Smooth muscle cell (in vitro differentiated cells): ENCODE data around the gene CSH1. TPM values are rescaled to one million over a fixed set of nuclear protein-coding genes. Genes with fewer than 3 reads are reported as not detected.

Experiments used
- DNase-seq: peaks from one replicate; lab custom pipeline; 2025; ENCODE audit not compliant: unreplicated experiment; lab: John Stamatoyannopoulos, UW
- H2AFZ ChIP-seq: fragments of 200-600 bp; sonication (generic); 2 replicates; pipeline ENCODE4 v1.6.0; 2016; ENCODE audit warnings: antibody characterized with exemption, low read depth, mild to moderate bottlenecking
- H3F3A ChIP-seq: fragments of 200-600 bp; sonication (generic); 2 replicates; pipeline ENCODE4 v1.6.0; 2017; ENCODE audit warnings: antibody characterized with exemption, low read depth
- H3K27ac ChIP-seq: fragments of 200-600 bp; sonication (generic); 2 replicates; pipeline ENCODE4 v1.5.1; 2016; ENCODE audit warnings: low read depth, mild to moderate bottlenecking
- H3K27me3 ChIP-seq: fragments of 200-600 bp; sonication (generic); 2 replicates; pipeline ENCODE4 v1.6.1; 2016; ENCODE audit warnings: low read depth, mild to moderate bottlenecking
- H3K36me3 ChIP-seq: fragments of 200-600 bp; sonication (generic); 2 replicates; pipeline ENCODE4 v1.5.1; 2016; ENCODE audit warnings: low read depth
- H3K4me1 ChIP-seq: fragments of 200-600 bp; sonication (generic); 2 replicates; pipeline ENCODE4 v1.5.1; 2016; ENCODE audit warnings: low read depth
- H3K4me2 ChIP-seq: fragments of 200-600 bp; sonication (generic); 2 replicates; pipeline ENCODE4 v1.6.0; 2016; ENCODE audit warnings: mild to moderate bottlenecking
- H3K4me3 ChIP-seq: fragments of 200-600 bp; sonication (generic); 2 replicates; pipeline ENCODE4 v1.5.1; 2016; ENCODE audit warnings: mild to moderate bottlenecking
- H3K79me2 ChIP-seq: fragments of 200-600 bp; sonication (generic); 2 replicates; pipeline ENCODE4 v1.6.0; 2016; ENCODE audit warnings: low read depth, mild to moderate bottlenecking
- H3K9ac ChIP-seq: fragments of 200-600 bp; sonication (generic); 2 replicates; pipeline ENCODE4 v1.6.0; 2016; ENCODE audit warnings: low read depth
- H3K9me3 ChIP-seq: fragments of 200-600 bp; sonication (generic); replicated peaks from 2 replicates; pipeline ENCODE4 v1.5.1; 2016; ENCODE audit warnings: low read depth
- H4K20me1 ChIP-seq: fragments of 200-600 bp; sonication (generic); 2 replicates; pipeline ENCODE4 v1.6.0; 2016; ENCODE audit warnings: low read depth
- CTCF ChIP-seq: fragments of 200-600 bp; sonication (generic); IDR thresholded peaks from 2 replicates; pipeline ENCODE4 v1.5.1; 2017; ENCODE audit warnings: borderline replicate concordance, mild to moderate bottlenecking, antibody characterized with exemption; ENCODE audit not compliant: insufficient read depth, poor library complexity, severe bottlenecking
- WGBS: methylation state at CpG from one replicate; pipeline ENCODE4 v1.1.7; 2016; ENCODE audit warnings: low lambda C conversion rate; 5-methylcytosine and 5-hydroxymethylcytosine counted together
- polyA plus RNA-seq: library from polyadenylated mRNA; unstranded; fragments of >200 nt; fragmentation: Nextera tagmentation; extraction: Ambion mirVana; gene quantifications from 2 replicates; pipeline ENCODE4 v1.2.1, GENCODE V29; 2016
- total RNA-seq: library from RNA; depleted of rRNA; stranded (reverse); fragments of >200 nt; gene quantifications from 2 replicates; pipeline ENCODE4 v1.2.3, GENCODE V29; 2014

Gene CSH1
- total and polyA plus RNA-seq, 2 experiments from 2014 or later, result not detected

GRCh38 chr17:63928966-63929695 is 32.8 kb upstream of the CSH1 start:
- Histone ChIP-seq H3F3A (no peaks in the 10 kb centered on the region), H3K9me3 (no peaks in the 10 kb centered on the region), H3K27ac (no peak overlapping the region), H4K20me1 (no peaks in the 10 kb centered on the region), H3K27me3 (no peaks in the 10 kb centered on the region), H3K4me2 (no peak overlapping the region), H3K36me3 (no peaks in the 10 kb centered on the region), H3K9ac (no peak overlapping the region), H3K79me2 (no peaks in the 10 kb centered on the region), H2AFZ (no peak overlapping the region), H3K4me1 (no peaks in the 10 kb centered on the region), H3K4me3 (no peak overlapping the region)
- no peak for TF ChIP-seq CTCF
- DNase-seq, result no peak
- 98% methylated on average over 10 of the region's 10 CpGs for whole genome bisulfite sequencing

GRCh38 chr17:63928172-63928666 is 31.8 kb upstream of the CSH1 start:
- no peak for DNase-seq
- Histone ChIP-seq H3K4me1 (no peaks in the 10 kb centered on the region), H2AFZ (no peak overlapping the region), H3K36me3 (no peaks in the 10 kb centered on the region), H3K27me3 (no peaks in the 10 kb centered on the region), H3K9me3 (no peaks in the 10 kb centered on the region), H3K27ac (no peak overlapping the region), H3K79me2 (no peaks in the 10 kb centered on the region), H3F3A (no peaks in the 10 kb centered on the region), H4K20me1 (no peaks in the 10 kb centered on the region), H3K9ac (no peak overlapping the region), H3K4me3 (no peak overlapping the region), H3K4me2 (no peak overlapping the region)
- 86% methylated on average over 10 of the region's 10 CpGs for WGBS
- no peak for TF ChIP-seq CTCF

- Histone ChIP-seq H3K4me3 (no peak overlapping the region), H4K20me1 (no peaks in the 10 kb centered on the region), H3K9ac (no peak overlapping the region), H3K4me2 (no peak overlapping the region), H3K27ac (no peak overlapping the region), H3F3A (no peaks in the 10 kb centered on the region), H2AFZ (no peak overlapping the region), H3K4me1 (no peaks in the 10 kb centered on the region), H3K27me3 (no peaks in the 10 kb centered on the region), H3K79me2 (no peaks in the 10 kb centered on the region), H3K9me3 (no peaks in the 10 kb centered on the region), H3K36me3 (no peaks in the 10 kb centered on the region)
- DNase-seq, result no peak
- TF ChIP-seq CTCF, result no peak
- 78% methylated on average over 8 of the region's 8 CpGs for WGBS
Measured at GRCh38 chr17:63927464-63928171, 31.2 kb upstream of the CSH1 start.

- Histone ChIP-seq H2AFZ (no peak overlapping the region), H3K27ac (no peak overlapping the region), H3K4me2 (no peak overlapping the region), H3K27me3 (no peaks in the 10 kb centered on the region), H3K36me3 (no peaks in the 10 kb centered on the region), H3K4me1 (no peaks in the 10 kb centered on the region), H3F3A (no peaks in the 10 kb centered on the region), H4K20me1 (no peaks in the 10 kb centered on the region), H3K79me2 (no peaks in the 10 kb centered on the region), H3K9me3 (no peaks in the 10 kb centered on the region), H3K4me3 (no peak overlapping the region), H3K9ac (no peak overlapping the region)
- no peak for DNase-seq
- TF ChIP-seq CTCF, result no peak
- WGBS, result 98% methylated on average over 2 of the region's 2 CpGs
Measured at GRCh38 chr17:63926164-63926563, 29.8 kb upstream of the CSH1 start.
